Measurements from ENCODE around the gene SIAH3.

The SIAH3 gene

DNA sequence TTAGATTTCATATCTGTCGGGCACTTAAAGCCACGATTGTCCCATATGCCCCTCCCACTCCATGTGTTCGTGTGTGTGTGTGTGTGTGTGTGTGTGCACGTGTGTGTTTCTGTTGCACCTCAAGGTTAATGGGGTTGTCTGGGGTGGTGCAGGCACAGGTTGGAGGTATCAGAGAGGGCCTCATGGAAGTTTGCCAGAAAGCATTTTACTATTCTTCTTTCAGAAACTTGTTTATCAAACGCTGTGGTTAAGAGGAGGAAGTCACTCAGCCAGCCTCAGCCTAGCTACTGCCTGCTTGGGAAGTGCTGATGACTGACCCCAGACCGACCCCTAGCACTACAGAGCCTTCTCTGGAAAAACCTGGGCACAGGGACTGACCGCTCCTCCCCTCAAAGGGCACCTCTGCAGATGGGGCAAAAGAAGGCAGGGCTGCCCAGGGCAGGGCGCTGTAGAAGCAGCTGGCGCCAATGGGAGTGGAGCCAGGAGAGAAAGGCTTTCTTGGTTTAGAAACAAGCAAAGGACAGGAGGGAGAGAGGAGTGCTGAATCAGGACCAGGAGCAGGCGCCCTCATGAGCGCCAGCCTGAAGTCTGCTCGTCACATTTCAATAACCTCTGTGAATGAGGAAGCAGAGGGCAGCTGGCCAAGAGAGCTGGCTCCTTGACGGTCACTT lies 3.9 kb downstream of the SIAH3 start:
- Histone ChIP-seq H3K4me3 (ENCODE audit: low read depth, low read length) (no peak overlapping the region), H3K27me3 (replicated peaks) (peaks cover 35% of the 10 kb centered on the region), H3K27ac (no peak overlapping the region), H3K36me3 (replicated peaks) (no peaks in the 10 kb centered on the region)
- in situ Hi-C loops (cut with HindIII; ENCODE audit: low pct_ligation_motif_present, low sequenced_read_pairs), result no loop called here
- TF ChIP-seq, protein P1, sequence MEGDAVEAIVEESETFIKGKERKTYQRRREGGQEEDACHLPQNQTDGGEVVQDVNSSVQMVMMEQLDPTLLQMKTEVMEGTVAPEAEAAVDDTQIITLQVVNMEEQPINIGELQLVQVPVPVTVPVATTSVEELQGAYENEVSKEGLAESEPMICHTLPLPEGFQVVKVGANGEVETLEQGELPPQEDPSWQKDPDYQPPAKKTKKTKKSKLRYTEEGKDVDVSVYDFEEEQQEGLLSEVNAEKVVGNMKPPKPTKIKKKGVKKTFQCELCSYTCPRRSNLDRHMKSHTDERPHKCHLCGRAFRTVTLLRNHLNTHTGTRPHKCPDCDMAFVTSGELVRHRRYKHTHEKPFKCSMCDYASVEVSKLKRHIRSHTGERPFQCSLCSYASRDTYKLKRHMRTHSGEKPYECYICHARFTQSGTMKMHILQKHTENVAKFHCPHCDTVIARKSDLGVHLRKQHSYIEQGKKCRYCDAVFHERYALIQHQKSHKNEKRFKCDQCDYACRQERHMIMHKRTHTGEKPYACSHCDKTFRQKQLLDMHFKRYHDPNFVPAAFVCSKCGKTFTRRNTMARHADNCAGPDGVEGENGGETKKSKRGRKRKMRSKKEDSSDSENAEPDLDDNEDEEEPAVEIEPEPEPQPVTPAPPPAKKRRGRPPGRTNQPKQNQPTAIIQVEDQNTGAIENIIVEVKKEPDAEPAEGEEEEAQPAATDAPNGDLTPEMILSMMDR (IDR thresholded peaks at IDR 0.05; ENCODE audit: low read depth, low read length, missing control alignments), result no peak
- peak; percentile 43 for DNase-seq

DNA sequence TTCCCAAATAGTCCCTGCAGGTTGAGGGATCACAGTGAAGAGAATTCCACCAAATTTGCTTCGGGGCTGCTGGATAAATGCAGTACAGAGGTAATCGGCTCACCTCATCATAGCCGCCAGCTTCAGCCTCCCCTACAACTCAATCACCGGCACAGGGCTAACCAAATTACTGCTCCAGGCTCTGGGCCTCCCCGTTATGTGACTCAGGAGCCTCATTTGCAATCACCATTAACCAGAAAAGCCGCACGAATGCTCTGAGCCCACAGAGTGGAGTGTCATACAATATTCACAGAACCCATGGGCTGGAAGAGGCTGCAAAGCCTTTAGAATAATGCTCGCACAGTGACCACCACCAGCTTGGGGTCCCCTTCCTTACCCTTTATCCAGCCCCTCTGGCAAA lies 4.9 kb downstream of the SIAH3 start:
- in situ Hi-C loops (cut with HindIII; ENCODE audit: low pct_ligation_motif_present, low sequenced_read_pairs), result no loop called here

DNA sequence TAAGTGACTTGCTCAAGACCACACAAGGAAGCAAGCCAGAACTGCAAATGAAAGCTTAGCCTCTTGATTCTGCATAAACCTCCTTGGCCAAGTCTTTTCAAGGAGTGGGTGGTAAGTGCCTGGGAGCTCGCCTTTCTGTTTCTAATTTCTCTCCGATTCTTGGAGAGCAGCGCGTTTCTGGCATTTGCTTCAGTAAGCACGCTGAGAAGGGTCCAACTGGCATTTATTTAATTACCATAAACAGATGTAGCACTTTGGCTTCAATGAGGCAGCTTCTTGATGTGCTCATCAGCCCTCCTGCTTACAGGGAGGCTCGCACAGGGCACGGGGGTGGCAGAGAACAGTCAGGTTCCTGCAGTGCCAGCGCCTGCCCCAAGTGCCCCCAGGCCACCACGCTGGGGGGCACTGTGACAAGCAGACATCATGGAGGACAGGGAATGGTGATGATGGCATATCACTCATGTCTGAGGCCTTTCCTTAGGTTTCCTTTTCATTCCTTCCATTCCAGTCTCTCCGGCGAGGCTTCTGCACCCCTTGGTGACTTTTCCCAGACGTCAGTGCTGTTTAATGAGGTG lies 13.3 kb downstream of the SIAH3 start:
- Histone ChIP-seq H3K27me3 (replicated peaks) (peaks cover 2% of the 10 kb centered on the region), H3K27ac (no peak overlapping the region), H3K4me3 (ENCODE audit: low read depth, low read length) (no peak overlapping the region), H3K36me3 (replicated peaks) (no peaks in the 10 kb centered on the region)
- DNase-seq, result no peak
- TF ChIP-seq, protein P1 (IDR thresholded peaks at IDR 0.05; ENCODE audit: low read depth, low read length, missing control alignments), result no peak
- in situ Hi-C loops (cut with HindIII; ENCODE audit: low pct_ligation_motif_present, low sequenced_read_pairs), result no loop called here

More for the DNA sequence above, 4.9 kb downstream of the SIAH3 start:
- no peak for DNase-seq
- Histone ChIP-seq H3K27ac (no peak overlapping the region), H3K27me3 (replicated peaks) (peaks cover 27% of the 10 kb centered on the region), H3K4me3 (ENCODE audit: low read depth, low read length) (no peak overlapping the region), H3K36me3 (replicated peaks) (no peaks in the 10 kb centered on the region)
- TF ChIP-seq, protein P1 (IDR thresholded peaks at IDR 0.05; ENCODE audit: low read depth, low read length, missing control alignments), result no peak

DNA sequence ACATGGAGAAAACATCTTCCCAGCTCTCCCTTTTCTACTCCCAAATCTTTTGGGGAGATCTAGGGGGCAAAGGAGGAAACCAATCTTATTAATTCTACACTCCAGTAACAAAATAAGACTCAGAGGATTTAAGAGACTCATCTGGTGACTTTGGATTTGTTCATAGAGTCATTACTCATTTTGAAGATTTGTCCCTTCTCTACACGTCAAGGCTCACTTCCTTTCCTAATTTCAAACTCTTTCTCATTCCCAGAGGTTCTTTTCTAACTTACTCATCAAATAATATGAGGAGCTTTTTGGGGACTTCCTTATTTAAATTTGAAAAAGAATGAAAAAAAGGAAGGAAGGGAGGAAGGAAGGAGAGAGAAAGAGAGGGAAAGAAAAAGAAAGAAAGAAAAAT lies 14.4 kb downstream of the SIAH3 start:
- in situ Hi-C loops (cut with HindIII; ENCODE audit: low pct_ligation_motif_present, low sequenced_read_pairs), result no loop called here

DNA sequence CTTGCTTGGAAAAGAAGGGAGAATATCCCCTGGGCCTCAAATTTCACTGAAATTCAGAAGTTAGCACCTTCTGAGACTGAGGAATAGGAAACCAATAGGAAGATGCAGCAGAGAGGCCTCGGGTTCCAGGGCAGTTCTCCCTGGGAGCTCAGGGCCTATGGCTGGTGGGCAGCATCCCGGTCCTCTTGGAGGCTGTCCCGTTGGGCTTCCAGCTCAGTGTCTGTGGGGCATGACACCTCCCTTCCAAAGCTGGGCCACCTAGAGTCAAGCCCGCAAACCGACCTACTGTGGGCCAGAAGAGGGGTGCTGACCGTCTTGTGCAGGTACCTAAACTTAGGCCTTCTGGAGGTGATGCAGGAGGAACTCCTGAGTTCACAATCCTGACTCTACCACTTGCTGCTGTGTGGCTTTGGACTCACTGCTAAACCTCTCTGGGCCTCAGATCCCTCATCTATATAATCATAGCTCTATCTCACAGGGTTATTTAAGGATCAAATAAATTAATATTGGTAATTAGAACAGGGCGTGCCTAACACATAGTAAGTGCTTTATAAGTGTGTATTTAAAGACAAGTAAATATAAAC lies 17.1 kb downstream of the SIAH3 start:
- no peak overlapping the region for H3K27ac ChIP-seq
- in situ Hi-C loops (cut with HindIII; ENCODE audit: low pct_ligation_motif_present, low sequenced_read_pairs), result no loop called here
- H3K4me3 ChIP-seq (ENCODE audit: low read depth, low read length), result no peak overlapping the region
- no peak for DNase-seq
- no peaks in the 10 kb centered on the region for H3K36me3 ChIP-seq (replicated peaks)
- TF ChIP-seq, protein P1 (IDR thresholded peaks at IDR 0.05; ENCODE audit: low read depth, low read length, missing control alignments), result no peak
- H3K27me3 ChIP-seq (replicated peaks), result peaks cover 2% of the 10 kb centered on the region

More for the DNA sequence above, 14.4 kb downstream of the SIAH3 start:
- Histone ChIP-seq H3K4me3 (ENCODE audit: low read depth, low read length) (no peak overlapping the region), H3K27me3 (replicated peaks) (peaks cover 2% of the 10 kb centered on the region), H3K27ac (no peak overlapping the region), H3K36me3 (replicated peaks) (no peaks in the 10 kb centered on the region)
- TF ChIP-seq, protein P1 (IDR thresholded peaks at IDR 0.05; ENCODE audit: low read depth, low read length, missing control alignments), result no peak
- no peak for DNase-seq
